ENCODE measurements around the gene ITGB3.
"Not testable (repeated sequence)": the region's sequence is repeated elsewhere in the genome, so short reads cannot be mapped to it uniquely, and the experiment has no call there.

The ITGB3 gene

DNA sequence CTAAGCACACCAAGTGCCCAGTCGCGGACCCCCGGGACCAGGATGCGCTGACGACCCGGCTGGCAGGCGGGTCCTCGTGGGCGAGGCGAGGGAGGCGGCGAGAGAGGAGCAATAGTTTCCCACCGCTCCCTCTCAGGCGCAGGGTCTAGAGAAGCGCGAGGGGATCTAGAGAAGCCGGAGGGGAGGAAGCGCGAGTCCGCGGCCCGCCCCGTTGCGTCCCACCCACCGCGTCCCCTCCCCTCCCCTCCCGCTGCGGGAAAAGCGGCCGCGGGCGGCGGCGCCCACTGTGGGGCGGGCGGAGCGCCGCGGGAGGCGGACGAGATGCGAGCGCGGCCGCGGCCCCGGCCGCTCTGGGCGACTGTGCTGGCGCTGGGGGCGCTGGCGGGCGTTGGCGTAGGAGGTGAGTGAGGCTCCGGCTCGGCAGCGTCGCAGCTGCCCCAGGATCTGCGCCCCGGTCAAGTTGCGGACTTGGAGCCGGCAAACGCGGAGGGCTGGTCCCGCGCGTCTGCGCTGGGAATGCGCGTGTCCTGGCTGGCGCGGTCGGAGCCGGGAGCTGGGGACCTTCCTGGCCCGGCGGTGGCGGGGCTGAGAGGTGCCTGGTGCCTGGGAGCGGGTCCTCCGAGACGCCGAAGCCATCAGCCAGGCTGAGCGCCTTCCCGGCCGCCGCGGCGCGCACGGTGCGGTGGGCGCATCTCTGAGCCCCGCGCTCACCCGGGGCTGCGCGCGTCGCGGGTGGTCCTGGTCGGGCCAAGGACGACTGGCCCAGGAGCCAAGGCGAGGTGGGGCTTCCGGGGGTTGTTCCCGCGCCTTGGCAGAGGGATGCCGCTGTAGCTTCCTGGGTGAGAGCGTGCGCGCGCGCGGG lies at the start of gene ITGB3:
TSS of gene ITGB3 (plus strand) at position 287 of the 862 bp plus-strand sequence. CDS start at position 322, 35 bp downstream.
- peak; percentile 49 to 60 for DNase-seq

DNA sequence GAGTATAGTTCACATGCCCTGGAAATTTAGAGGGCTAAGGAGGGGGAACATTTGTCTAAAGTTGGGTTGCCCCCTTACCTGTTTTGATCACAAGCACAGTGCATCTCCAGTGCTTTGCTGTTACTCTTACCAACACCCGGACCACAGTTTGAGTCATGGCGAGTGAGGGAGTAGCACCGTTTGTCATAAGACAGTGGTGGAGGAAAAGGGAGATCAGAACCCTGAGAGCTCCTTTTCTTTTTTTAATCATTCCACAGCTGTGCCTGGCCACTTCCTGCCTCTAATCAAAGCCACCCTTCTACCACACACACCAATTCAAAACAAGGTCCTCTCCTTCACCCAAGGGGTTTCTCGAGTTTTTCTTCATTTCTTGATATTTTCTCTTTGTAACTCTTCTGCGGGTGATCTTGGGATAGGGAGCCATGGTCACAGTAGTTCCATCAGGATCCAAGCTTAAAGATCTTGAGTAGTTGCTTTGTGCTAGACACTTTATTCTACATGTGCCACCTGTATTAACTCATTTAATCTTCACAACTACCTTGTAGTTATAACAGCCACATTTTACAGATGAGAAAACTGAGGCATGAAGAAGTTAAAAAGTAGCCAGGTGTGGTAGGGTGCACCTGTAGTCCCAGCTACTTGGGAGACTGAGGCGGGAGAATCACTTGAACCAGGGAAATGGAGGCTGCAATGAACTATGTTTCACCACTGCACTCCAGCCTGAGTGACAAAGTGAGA lies 49.5 kb upstream of the ITGB3 start:
- DNase-seq = peak; percentile 19 to 25

DNA sequence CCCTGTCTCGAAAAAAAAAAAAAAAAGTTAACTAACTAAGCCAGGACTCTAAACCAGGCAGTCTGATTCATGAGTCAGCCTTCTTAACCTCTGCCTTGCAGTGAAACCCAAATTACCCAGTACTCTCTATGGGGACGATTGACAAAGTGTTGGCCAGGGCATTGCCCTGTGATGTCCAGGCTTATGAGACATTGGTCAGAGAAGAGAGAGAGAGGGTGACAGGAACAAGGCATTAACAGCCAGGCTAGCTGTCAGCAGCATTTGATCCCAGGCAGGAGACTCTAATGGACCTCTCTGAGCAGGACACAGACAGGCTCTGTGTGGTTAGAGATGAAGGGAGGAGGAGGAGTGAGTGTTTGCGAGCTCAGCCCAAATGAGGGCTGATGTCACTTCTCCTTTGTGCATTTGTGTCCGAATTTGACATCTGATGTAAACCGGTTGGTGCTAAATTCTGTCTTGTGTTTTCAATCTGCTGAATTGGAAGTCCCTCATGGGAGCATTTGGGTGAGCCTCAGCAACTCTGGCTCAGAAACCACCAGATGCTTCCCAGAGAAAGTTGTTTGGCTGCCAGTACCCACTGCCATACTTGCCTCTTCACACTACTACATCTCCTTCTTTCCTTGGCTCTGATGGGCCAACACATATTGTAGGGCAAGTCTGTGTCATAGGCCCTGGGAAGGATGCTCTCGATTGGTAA lies 48.8 kb upstream of the ITGB3 start:
- DNase-seq = peak; percentile 10 to 33

DNA sequence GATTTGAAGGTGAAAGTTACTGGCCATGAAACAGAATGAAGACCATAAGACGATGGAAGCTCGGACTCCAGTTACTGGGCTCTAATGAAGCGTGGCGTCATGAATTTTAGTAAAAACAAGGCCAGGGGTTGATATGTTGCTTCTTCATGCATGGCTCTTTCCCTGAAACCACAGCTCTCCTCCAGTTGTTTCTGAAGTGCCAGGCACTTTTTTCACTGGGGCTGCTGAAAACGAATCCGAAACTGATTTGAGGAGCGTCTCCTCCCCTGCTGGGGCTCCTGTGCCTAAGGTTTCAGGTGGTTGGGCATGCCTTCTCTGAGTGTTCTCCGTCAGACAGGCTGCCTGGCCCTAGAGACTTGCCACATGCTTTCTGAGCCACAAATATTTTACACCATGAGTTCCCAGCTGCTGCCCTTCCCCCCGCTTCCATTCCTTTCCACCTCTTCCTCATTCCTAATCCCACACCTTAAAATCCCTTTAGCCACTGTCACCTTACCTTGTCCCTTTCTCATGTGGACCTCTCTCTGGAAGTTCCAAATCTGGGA lies 48.1 kb upstream of the ITGB3 start:
- DNase-seq = no peak

DNA sequence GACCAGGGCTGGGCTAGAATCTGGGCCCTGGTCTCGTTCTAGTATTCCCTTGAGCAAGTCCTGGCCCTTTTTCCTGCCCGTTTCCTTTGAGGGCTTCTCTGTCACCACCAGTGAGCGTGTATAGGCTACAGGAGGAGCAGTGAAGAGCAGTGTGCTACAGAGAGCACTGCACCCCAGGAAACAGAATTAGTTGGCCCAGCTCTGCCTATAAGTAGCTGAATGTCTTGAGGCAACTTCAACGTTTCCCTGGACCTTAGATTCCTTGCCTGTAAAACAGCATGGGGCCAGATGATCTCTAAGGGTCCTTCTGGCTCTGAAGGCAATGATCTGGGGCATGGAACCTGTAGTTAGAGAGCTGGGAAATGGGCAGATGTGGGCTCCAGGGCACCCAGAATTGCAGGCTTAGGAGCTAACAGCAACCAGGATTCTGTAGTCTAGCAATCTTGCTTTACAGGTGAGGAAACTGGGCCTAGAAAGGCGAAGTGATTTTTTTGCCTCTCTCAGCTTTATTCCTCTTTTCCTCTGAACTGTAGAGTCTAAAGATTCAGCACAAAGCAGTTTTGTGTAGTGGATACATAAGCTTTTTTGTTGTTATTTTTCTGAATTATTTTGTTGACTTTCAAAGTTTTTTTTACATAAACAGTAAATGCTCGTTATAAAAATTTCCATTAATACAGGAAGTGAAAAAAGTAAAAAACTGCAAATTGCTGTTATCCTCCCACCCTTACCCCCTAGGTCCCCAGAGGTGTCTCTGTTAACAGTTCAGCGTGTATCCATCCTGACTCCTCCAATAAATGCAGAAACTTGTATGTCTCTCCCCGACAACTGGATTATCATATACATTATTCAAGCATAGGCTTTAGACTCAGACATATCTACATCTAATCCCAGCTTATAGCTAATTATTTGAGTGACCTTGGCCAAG lies 46.2 kb upstream of the ITGB3 start:
- no peak for DNase-seq

DNA sequence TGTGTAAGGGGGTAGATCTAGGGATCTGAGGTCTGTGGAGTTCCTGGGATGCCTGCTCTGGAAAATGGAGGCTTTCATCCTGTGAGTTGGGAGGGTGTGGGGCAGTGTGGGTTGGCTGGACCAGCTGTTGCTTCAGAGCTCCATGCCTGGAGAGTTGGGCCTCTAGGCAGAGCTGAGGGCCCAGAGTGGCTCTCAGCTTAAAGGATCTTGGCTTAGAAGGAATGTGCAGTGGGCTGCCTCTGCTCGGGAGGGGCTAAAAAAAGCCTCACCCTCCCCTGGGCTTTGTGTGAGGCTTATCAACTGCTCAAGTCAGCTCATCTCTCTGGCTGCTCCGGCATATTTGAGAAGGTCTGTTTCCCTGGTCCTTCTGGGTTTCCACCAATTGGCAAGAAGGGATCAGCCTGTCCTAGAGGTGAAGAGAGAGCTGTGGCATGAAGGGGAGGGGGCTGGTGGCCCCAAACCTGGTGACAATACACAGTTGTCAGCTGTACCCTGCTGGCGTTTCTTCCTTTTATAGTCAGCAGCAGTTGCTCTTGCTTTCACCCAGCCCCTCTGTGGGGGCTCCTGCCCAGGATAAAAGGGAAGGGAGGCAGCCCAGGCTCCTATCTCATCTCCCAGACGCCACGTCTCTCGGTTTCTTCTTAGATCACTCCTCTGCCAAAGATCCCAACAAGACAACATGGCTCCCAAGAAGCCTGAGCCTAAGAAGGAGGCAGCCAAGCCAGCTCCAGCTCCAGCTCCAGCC lies 44.7 kb upstream of the ITGB3 start, which contains the start of gene MYL4:
TSS of gene MYL4 (plus strand) at position 605 of the 745 bp plus-strand sequence. CDS start at position 680, 75 bp downstream.
- DNase-seq = no peak

DNA sequence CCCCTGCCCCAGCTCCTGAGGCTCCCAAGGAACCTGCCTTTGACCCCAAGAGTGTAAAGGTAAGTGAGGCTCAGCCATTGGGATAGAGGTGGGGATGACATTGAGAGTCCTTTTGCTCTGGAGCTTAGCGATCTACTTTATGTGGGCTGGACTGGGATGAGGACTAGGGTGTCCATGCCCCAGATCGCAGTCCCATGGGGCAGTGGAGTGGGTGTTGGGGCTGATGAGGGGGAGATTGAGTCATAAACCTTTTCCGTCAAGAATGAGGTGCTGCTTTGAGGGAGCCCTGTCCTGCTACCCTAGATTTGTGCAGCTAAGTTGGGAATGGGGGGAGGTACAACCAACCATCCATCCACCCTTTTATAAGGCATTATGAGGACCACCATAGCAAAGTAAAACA lies 44.1 kb upstream of the ITGB3 start:
- no peak for DNase-seq

DNA sequence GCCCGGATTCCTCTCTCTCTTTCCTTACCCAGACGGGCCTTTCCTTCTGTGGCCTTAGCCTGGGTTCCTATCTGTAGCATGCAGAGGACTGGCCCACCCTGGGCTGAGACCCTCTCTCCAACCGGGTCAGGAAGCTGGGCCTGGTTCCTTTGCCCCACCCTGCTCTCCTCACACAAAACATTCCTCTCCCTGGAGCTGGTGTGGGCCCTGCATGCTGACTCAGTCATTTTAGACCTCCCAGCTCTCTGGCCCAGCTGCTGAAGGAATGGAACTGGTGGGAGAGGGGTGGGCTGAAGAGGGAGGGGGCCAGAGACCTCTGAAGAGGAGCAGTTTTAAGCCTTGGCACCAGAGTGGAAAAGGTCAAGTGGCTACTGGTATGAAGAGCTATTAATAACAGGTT lies 43.5 kb upstream of the ITGB3 start:
- DNase-seq = no peak

DNA sequence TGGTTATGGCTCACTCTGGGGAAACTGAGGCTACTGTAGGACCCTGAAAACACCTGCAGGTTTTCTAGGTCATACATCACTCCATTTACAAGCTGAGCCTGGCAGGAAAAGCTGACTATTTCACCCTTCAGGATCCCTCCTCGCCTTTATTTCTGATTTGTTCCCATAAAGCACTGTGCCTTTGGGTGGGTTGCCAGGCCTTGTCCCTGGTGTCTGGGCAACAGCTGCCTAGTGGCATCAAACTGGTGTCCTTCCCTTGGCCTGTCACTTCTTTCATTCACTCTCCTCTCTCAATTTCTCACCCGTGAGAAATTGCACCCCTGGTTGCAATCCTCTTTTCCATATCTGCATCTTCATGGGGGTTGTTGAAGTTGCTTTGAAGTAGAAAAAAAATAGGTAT lies 42.8 kb upstream of the ITGB3 start:
- no peak for DNase-seq

DNA sequence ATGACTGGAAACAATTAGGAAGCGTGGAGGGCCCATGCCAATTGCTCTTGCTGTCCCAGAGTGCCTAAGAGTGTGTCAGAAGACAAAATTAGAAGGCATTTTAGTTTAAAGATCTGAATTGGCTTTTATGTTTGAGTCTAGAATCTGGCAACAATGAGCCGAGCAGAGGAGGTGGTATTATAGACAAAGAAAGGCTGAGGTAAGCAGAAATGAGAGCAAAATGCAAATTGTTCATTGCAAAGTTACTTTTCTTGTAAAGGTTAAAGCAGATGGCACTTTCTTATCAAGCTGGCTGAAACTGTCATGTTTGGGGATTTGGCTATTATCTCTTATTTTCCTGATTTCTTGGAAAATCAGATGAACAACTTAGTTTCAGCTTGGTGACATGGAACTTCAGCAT lies 41.2 kb upstream of the ITGB3 start:
- no peak for DNase-seq

DNA sequence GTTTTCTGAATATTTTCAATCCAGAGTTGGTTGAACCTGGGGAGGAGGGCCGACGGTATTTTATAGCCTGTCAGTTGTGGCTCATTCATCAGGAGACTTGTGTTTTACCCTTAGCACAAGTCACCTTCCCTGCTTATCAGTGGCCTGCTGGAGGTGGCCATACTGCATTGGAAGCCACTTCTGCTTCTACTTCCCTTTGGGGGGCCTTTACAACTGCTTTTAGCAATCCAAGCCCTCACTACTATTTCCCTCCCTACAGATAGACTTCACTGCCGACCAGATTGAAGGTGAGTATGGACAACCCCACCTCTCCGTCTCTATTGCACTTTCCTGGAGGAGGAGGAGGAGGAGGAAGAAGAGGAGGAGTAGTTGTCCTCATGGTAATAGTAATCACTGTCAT lies 40.1 kb upstream of the ITGB3 start:
- DNase-seq = no peak

DNA sequence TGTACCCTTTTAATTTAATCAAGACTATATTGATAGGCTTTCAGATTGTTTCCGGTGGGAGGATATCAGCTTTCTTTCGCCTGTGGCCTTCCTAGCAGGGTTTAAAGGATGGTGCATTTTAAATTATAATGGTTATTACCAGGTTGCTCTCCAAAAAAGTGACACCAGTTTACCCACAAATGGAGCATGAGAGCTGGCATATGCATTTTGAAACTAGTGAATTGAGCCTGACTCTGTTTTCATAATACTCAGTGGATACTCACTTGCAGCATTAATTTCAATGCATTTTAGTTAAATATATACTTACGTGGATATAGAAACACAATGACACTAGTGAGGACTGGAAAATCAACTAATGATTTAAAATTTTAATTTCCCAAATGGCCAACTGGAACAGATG lies 38.7 kb upstream of the ITGB3 start:
- no peak for DNase-seq

DNA sequence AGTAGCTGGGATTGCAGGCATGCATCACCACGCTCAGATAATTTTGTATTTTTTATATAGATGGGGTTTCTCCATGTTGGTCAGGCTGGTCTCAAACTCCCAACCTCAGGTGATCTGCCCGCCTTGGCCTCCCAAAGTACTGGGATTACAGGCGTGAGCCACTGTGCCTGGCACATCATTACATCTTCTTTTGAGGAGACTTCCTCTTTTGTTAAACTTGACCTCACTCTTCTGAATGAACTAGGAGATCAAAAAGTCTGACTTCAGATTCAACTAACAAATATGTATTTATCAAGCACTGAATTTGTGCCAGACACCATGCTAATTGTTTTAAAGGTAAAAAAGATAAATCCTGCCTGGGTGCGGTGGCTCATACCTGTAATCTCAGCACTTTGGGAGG lies 36.8 kb upstream of the ITGB3 start:
- DNase-seq = peak in 1 of 2 experiments; percentile 12

DNA sequence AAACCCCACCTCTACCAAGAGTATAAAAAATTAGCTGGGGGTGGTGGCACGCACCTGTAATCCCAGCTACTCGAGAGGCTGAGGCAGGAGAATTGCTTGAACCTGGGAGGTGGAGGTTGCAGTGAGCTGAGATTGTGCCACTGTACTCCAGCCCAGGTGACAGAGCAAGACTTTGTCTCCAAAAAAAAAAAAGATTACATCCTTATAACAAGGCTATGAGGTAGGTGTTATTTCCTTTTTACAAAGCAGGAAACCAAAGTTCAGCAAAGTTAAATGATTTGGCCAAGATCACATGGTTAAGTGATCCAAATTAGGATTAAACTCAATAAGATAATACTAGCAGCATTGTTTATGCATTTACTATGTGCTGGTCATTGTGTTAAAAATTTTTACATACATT lies 36.3 kb upstream of the ITGB3 start:
- DNase-seq = not testable (repeated sequence)

DNA sequence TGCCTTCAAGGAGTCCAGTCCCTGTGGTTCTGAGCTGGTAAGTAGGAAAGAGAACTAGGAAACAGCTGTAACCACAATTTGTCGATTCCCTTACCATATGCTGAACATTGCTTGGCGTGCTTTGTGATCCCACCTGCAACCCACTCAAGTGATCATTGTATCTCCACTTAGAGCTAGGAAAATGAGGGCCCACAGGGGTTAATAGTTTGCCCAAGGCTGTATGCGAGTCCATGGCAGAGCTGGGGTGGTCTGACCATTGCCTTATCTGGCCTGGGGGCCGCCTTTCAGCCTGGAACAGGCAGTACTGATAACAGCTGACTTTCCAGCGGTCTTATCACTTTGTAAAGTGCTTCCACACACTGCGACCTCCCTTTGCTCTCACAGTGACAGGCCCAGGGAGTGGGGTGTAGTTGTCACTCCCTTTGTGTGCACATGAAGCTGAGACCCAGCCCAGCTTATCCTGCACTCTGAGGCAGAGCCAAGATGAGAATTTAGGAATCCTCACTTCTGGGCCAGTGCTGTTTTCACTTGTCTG lies 34.7 kb upstream of the ITGB3 start:
- DNase-seq = peak in 1 of 2 experiments; percentile 36

DNA sequence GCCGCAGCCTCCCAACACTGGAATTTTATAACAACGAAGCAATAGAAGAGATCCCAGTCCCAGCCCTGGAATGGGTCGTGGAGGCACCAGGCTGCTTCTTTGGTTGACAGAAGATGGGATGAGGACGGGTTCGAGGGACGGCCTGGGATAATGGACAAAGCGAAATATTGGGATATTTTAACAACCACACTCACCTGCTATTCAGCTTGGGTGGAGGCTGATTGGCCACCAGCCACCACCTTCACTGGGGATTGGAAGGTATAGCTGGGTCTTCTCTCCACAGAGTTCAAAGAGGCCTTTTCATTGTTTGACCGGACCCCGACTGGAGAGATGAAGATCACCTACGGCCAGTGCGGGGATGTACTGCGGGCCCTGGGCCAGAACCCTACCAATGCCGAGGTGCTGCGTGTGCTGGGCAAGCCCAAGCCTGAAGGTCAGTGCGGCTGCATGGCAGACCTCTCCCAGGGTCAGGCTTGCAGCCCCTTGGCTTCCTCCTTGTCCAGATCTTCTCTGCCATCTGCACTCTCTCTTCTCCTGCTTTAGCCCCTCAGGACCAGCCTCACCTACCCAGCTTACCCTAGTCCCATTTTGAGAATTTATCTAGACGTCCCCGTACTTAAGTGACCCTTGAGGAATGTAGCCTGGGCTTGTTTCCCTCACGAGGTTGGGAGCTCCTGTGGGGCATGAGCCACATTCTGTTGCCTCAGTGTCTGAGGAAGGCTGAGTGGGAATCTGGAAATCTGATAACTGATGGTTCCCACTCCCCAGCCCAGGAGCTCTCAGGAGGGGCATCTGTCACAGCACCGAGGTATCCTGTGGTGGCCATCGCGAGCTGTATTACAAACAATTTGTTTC lies 33.8 kb upstream of the ITGB3 start:
- no peak for DNase-seq

DNA sequence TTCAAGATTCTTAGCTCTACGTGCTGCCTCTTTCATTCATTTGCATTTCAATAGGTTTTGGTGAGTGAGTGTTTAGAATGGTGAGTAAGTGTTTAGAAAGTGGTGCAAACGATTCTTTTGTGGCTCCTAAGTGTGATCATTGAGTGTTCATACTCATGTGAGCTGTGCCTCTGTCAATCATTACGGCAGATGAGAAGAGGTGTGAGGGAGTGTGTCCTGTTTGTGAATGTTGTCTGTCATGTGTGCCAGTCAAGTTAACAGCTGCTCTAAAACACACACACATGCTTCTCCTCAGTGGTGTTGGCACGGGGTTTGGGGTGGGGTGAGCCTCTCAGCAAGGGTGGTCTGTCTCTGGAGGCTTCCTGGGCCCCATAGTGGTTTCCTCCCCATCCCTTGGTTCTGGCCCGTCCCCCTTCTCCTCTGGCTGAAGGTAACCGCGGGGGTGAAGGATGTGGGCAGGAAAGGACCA lies 33.1 kb upstream of the ITGB3 start:
- peak; percentile 24 to 39 for DNase-seq

DNA sequence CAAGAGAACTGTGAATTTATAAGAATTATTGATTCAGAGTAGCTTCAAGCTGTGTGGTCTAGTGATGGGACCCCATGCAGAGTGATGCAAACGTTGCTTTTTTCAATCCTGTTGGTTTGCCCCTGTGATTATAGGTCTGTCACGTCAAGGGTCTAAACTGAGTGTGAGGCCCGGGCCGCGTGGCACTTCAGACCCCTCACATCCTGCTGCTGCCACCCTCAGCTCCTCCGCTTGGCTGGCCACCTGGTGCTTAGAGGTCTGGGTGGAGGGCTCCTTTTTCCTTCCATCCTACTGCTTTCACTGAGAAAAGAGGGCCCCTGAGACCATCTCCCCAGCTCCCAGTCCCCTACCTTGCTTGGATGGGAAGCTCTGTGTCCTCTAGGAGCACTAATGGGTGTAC lies 32.5 kb upstream of the ITGB3 start:
- DNase-seq = no peak

DNA sequence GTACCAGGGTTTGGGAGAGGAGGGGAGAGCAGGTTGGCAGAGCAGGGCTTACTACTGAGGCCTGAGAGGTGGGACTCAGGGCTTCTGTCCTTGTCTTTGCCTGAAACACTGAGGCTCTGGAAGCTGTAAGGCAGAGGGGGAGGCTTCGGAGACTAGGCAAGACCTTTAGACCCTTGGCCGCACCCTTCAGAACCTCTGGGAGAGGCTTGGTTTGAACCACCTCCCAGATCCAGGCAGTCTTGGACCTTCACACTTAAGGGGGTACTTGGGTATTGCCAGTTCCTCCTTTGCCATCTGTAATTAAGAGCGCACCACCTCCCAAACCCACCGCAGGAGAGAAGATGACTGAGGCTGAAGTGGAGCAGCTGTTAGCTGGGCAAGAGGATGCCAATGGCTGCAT lies 31.6 kb upstream of the ITGB3 start:
- no peak for DNase-seq

DNA sequence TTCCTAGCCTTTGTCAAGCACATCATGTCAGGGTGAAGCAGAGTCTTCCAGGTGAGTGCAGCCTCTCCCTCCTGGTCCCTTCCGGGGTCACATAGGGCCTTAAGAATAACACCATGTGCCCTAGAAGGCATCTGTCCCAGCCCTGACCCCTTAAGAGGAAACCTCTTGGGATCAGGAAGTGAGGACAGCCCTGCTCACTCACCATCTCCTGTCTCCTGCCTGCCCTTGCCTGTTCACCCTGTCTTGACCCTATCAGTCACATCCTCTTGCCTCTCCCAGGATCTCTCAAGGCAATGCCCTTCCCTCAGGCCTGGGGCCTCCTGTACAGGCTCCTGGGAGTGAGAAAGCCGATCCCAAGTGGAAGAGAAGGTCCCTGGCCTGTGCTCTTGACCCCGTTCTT lies 30.6 kb upstream of the ITGB3 start:
- DNase-seq = no peak
